ENCODE measurements around the gene CPNE2. TPM values are rescaled to one million over a fixed set of nuclear protein-coding genes. Genes with fewer than 3 reads are reported as not detected.

CPNE2 gene
- 36.6 TPM for total RNA-seq

GRCh38 chr16:57091975-57092785, at the start of gene CPNE2:
Gene CPNE2, plus strand, starts transcription at chr16:57092583. Its CDS starts 18,160 bp downstream, at chr16:57110743.
- no peak for TF ChIP-seq CTCF (IDR thresholded peaks at IDR 0.05)
- H3K36me3 ChIP-seq: no peaks in the 10 kb centered on the region
- peak within 1 kb of the TSS; percentile 89 to 90 for H3K4me3 ChIP-seq
- DNase-seq (ENCODE audit: low spot score in 2 of 2): peak in 1 of 2 donors; percentile 78
- peak within 1 kb of the TSS; percentile 83 to 85 for H3K27ac ChIP-seq
- no peaks in the 10 kb centered on the region for H3K9me3 ChIP-seq
- no peaks in the 10 kb centered on the region for H3K27me3 ChIP-seq
- intact Hi-C loops (cut with DNase I): loop anchor here (5.0 to 10.0 kb wide), 4 partner anchors 95 to 443 kb away; partner anchors contain the start of genes CCDC102A, PSME3IP1 and RSPRY1
- H3K4me1 ChIP-seq: peaks cover 12 to 19% of the 10 kb centered on the region in 2 donors

GRCh38 chr16:57043248-57043647, 49.1 kb upstream of the CPNE2 start:
- H3K4me3 ChIP-seq: no peak overlapping the region
- H3K4me1 ChIP-seq: no peaks in the 10 kb centered on the region
- TF ChIP-seq CTCF (IDR thresholded peaks at IDR 0.05): no peak
- intact Hi-C loops (cut with DNase I): no loop called here
- H3K36me3 ChIP-seq: peaks cover 5 to 39% of the 10 kb centered on the region in 2 donors
- no peak for DNase-seq (ENCODE audit: low spot score in 2 of 2)
- H3K27ac ChIP-seq: no peak overlapping the region
- no peaks in the 10 kb centered on the region for H3K9me3 ChIP-seq
- no peaks in the 10 kb centered on the region for H3K27me3 ChIP-seq

- H3K36me3 ChIP-seq: peaks cover 5 to 29% of the 10 kb centered on the region in 2 donors
- intact Hi-C loops (cut with DNase I): loop anchor here (1.0 kb wide), 1 partner anchor 178 kb away; no protein-coding TSS in a partner anchor
Measured at GRCh38 chr16:57044931-57045693, 47.3 kb upstream of the CPNE2 start.

GRCh38 chr16:57045694-57046381, 46.5 kb upstream of the CPNE2 start:
- intact Hi-C loops (cut with DNase I): loop anchor here (1.0 kb wide), 1 partner anchor 179 kb away; no protein-coding TSS in a partner anchor
- H3K9me3 ChIP-seq: no peaks in the 10 kb centered on the region
- no peaks in the 10 kb centered on the region for H3K4me1 ChIP-seq
- H3K36me3 ChIP-seq: peaks cover 5 to 24% of the 10 kb centered on the region in 2 donors
- TF ChIP-seq CTCF (IDR thresholded peaks at IDR 0.05): peak; percentile 31 to 71 (median 58)
- peak in 1 of 2 donors; percentile 87 for DNase-seq (ENCODE audit: low spot score in 2 of 2)
- H3K27me3 ChIP-seq: no peaks in the 10 kb centered on the region
- peak overlapping the region in 1 of 2 donors; percentile 32 for H3K4me3 ChIP-seq
- no peak overlapping the region for H3K27ac ChIP-seq

More at GRCh38 chr16:57044931-57045693, 47.3 kb upstream of the CPNE2 start:
- TF ChIP-seq CTCF (IDR thresholded peaks at IDR 0.05): no peak
- Histone ChIP-seq H3K4me3 (peak overlapping the region in 1 of 2 donors; percentile 32), H3K9me3 (no peaks in the 10 kb centered on the region), H3K4me1 (no peaks in the 10 kb centered on the region), H3K27me3 (no peaks in the 10 kb centered on the region), H3K27ac (no peak overlapping the region)
- DNase-seq (ENCODE audit: low spot score in 2 of 2): no peak

- H3K36me3 ChIP-seq: peaks cover 5 to 21% of the 10 kb centered on the region in 2 donors
- no peak overlapping the region for H3K4me3 ChIP-seq
- H3K27me3 ChIP-seq: no peaks in the 10 kb centered on the region
- no peak overlapping the region for H3K27ac ChIP-seq
- intact Hi-C loops (cut with DNase I): no loop called here
- no peak for TF ChIP-seq CTCF (IDR thresholded peaks at IDR 0.05)
- DNase-seq (ENCODE audit: low spot score in 2 of 2): no peak
- no peaks in the 10 kb centered on the region for H3K9me3 ChIP-seq
- no peaks in the 10 kb centered on the region for H3K4me1 ChIP-seq
Measured at GRCh38 chr16:57048095-57048494, 44.3 kb upstream of the CPNE2 start.
